NB4 (cell line): ENCODE data around the gene FGA.

ENCODE experiments used
- DNase-seq: peaks from one replicate; pipeline ENCODE4 v3.0.0; 2010; ENCODE audit warnings: low read depth
- H3K4me3 ChIP-seq: one replicate; pipeline ENCODE4 v1.5.1; 2011; ENCODE audit warnings: mild to moderate bottlenecking, low read depth, low read length, moderate library complexity
- CTCF ChIP-seq: IDR thresholded peaks from one replicate; pipeline ENCODE4 v1.5.1; 2012; ENCODE audit warnings: low read depth, low read length
- MAX ChIP-seq: IDR thresholded peaks from 2 replicates; pipeline ENCODE4 v1.6.1; 2011; ENCODE audit warnings: low read depth, low read length
- MYC ChIP-seq: IDR thresholded peaks from 2 replicates; pipeline ENCODE4 v1.6.1; 2011; ENCODE audit warnings: low read depth, low read length
- POLR2A ChIP-seq: IDR thresholded peaks from 2 replicates; pipeline ENCODE4 v1.6.1; 2011; ENCODE audit warnings: mild to moderate bottlenecking; ENCODE audit not compliant: insufficient read length; ENCODE audit errors: extremely low read depth

Gene FGA

GRCh38 chr4:154579927-154580326, 10.6 kb downstream of the FGA start:
- DNase-seq, result no peak
- H3K4me3 ChIP-seq, result no peak overlapping the region
- TF ChIP-seq MAX, result no peak
- no peak for TF ChIP-seq POLR2A
- TF ChIP-seq CTCF, result no peak
- no peak for TF ChIP-seq MYC

- DNase-seq, result no peak
- TF ChIP-seq CTCF (no peak), MYC (no peak), MAX (no peak), POLR2A (no peak)
- no peak overlapping the region for H3K4me3 ChIP-seq
These were observed 11.6 kb downstream of the FGA start for GRCh38 chr4:154578919-154579318.

- DNase-seq, result no peak
- H3K4me3 ChIP-seq, result no peak overlapping the region
- no peak for TF ChIP-seq MAX
- TF ChIP-seq MYC, result no peak
- no peak for TF ChIP-seq POLR2A
- TF ChIP-seq CTCF, result no peak
These were observed 13.2 kb downstream of the FGA start for GRCh38 chr4:154577324-154577723.

GRCh38 chr4:154574311-154574710, 16.2 kb downstream of the FGA start:
- TF ChIP-seq MAX (no peak), MYC (no peak), CTCF (no peak), POLR2A (no peak)
- H3K4me3 ChIP-seq, result no peak overlapping the region
- no peak for DNase-seq

- DNase-seq, result no peak
- H3K4me3 ChIP-seq, result no peak overlapping the region
- no peak for TF ChIP-seq MYC
- TF ChIP-seq MAX, result no peak
- TF ChIP-seq POLR2A, result no peak
- no peak for TF ChIP-seq CTCF
These were observed 17.2 kb downstream of the FGA start for GRCh38 chr4:154573190-154573870.

GRCh38 chr4:154569584-154569983, 21.0 kb downstream of the FGA start:
- TF ChIP-seq CTCF (no peak), MAX (no peak), POLR2A (no peak), MYC (no peak)

More at GRCh38 chr4:154569584-154569983, 21.0 kb downstream of the FGA start:
- DNase-seq, result no peak
- H3K4me3 ChIP-seq, result no peak overlapping the region
